ENCODE measurements around the gene GPRIN2.

DNA sequence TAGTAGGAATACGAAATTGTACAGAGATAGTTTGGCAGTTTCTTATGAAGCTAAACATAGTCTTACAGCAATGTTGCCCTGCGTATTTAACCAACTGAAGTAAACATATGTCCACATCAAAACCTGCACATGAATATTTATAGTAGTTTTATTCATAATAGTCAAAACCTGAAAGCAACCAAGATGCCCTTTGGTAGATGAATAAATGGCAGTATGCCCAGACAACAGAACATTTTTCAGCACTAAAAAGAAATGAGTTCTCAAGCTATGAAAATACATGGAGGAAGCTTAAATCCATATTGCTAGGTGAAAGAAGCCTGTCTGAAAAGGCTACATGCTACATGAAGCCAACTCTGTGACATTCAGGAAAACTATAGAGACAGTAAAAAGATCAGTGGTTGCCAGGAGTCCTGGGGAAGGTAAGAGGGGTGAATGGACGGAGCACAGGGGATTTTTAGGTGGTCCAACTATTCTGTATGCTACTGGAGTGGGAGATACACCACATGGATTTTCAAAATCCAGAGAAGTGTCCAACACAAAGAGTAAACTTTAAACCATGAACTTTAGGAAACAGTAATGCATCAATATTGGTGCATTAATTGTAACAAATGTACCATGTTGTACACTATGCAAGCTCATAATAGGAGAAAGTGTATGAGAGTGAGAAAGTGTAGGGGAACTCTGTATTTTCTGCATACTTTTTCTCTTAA lies 17.6 kb downstream of the GPRIN2 start:
- TF ChIP-seq CTCF (IDR thresholded peaks at IDR 0.05) (no peak), POLR2A (IDR thresholded peaks at IDR 0.05) (no peak)

Measured in testis (tissue), 2 donors.